Osteoblast (primary cell): ENCODE results near the gene SYNGR3. TPM values are rescaled to one million over a fixed set of nuclear protein-coding genes. Genes with fewer than 3 reads are reported as not detected.

Source experiments
- DNase-seq: peaks from one replicate; pipeline ENCODE4 v3.0.0; 2011; ENCODE audit warnings: low spot score, mixed read lengths; ENCODE audit not compliant: insufficient read length; ENCODE audit errors: missing footprints
- H2AFZ ChIP-seq: 2 replicates; pipeline ENCODE4 v1.6.0; 2011; ENCODE audit warnings: mild to moderate bottlenecking, low read length
- H3K27ac ChIP-seq: 2 replicates; pipeline ENCODE4 v1.5.1; 2011; ENCODE audit warnings: mild to moderate bottlenecking, low read depth, low read length, moderate library complexity
- H3K27me3 ChIP-seq: 2 replicates; pipeline ENCODE4 v1.6.0; 2012; ENCODE audit warnings: mild to moderate bottlenecking, control low read depth, inconsistent platforms, low read length, moderate library complexity; ENCODE audit not compliant: insufficient read depth
- H3K36me3 ChIP-seq: 2 replicates; pipeline ENCODE4 v1.5.1; 2011; ENCODE audit warnings: mild to moderate bottlenecking, low read length, control low read depth, moderate library complexity; ENCODE audit not compliant: insufficient read depth
- H3K4me1 ChIP-seq: 2 replicates; pipeline ENCODE4 v1.5.1; 2011; ENCODE audit warnings: mild to moderate bottlenecking, low read length, control low read depth, moderate library complexity; ENCODE audit not compliant: insufficient read depth
- H3K4me2 ChIP-seq: 2 replicates; pipeline ENCODE4 v1.6.0; 2011; ENCODE audit warnings: mild to moderate bottlenecking, low read length; ENCODE audit not compliant: insufficient read depth
- H3K4me3 ChIP-seq: fragments of 200-600 bp; sonication (generic); 3 replicates; pipeline ENCODE4 v1.5.1; 2012; ENCODE audit warnings: mild to moderate bottlenecking, low read length, inconsistent platforms; ENCODE audit not compliant: insufficient read depth
- H3K79me2 ChIP-seq: 2 replicates; pipeline ENCODE4 v1.6.0; 2012; ENCODE audit warnings: mild to moderate bottlenecking, low read length, control low read depth, inconsistent platforms; ENCODE audit not compliant: insufficient read depth
- H3K9me3 ChIP-seq: 2 replicates; pipeline ENCODE4 v1.5.1; 2011; ENCODE audit warnings: low read depth, low read length, control low read depth
- H4K20me1 ChIP-seq: 2 replicates; pipeline ENCODE4 v1.6.0; 2012; ENCODE audit warnings: mild to moderate bottlenecking, low read length, control low read depth; ENCODE audit not compliant: insufficient read depth
- CTCF ChIP-seq: IDR thresholded peaks from 2 replicates; pipeline ENCODE4 v1.5.1; 2011; ENCODE audit warnings: mild to moderate bottlenecking, low read depth, low read length, moderate library complexity; ENCODE audit errors: extremely low read depth
- total RNA-seq: library from RNA; depleted of rRNA; stranded (reverse); fragments of >200 nt; gene quantifications from 2 replicates; pipeline ENCODE4 v1.2.3, GENCODE V29; 2012

The SYNGR3 gene
- total RNA-seq, 1 donor, result under 0.01 TPM

- peaks cover 26% of the 10 kb centered on the region for H3K79me2 ChIP-seq
- peaks cover under 1% of the 10 kb centered on the region for H3K27me3 ChIP-seq
- no peaks in the 10 kb centered on the region for H3K9me3 ChIP-seq
- H4K20me1 ChIP-seq, result peaks cover 10% of the 10 kb centered on the region
- no peak overlapping the region for H3K4me3 ChIP-seq
- H3K27ac ChIP-seq, result no peak overlapping the region
- no peak overlapping the region for H2AFZ ChIP-seq
- peaks cover 26% of the 10 kb centered on the region for H3K36me3 ChIP-seq
- H3K4me1 ChIP-seq, result peaks cover 10% of the 10 kb centered on the region
- H3K4me2 ChIP-seq, result no peak overlapping the region
- peak; percentile 72 for DNase-seq
- TF ChIP-seq CTCF, result no peak
Measured at GRCh38 chr16:1974157-1975070, 15.4 kb upstream of the SYNGR3 start.

GRCh38 chr16:1975432-1976215 is 14.1 kb upstream of the SYNGR3 start:
- Histone ChIP-seq H4K20me1 (peaks cover 15% of the 10 kb centered on the region), H3K9me3 (no peaks in the 10 kb centered on the region), H3K4me2 (no peak overlapping the region), H3K79me2 (peaks cover 26% of the 10 kb centered on the region), H2AFZ (no peak overlapping the region), H3K4me3 (no peak overlapping the region), H3K27ac (no peak overlapping the region), H3K27me3 (peaks cover 13% of the 10 kb centered on the region), H3K4me1 (peaks cover 10% of the 10 kb centered on the region), H3K36me3 (peaks cover 26% of the 10 kb centered on the region)
- peak; percentile 55 for DNase-seq
- TF ChIP-seq CTCF, result no peak

- peaks cover 18% of the 10 kb centered on the region for H3K27me3 ChIP-seq
- peaks cover 23% of the 10 kb centered on the region for H3K79me2 ChIP-seq
- H3K9me3 ChIP-seq, result no peaks in the 10 kb centered on the region
- no peak overlapping the region for H3K27ac ChIP-seq
- H2AFZ ChIP-seq, result no peak overlapping the region
- peaks cover 26% of the 10 kb centered on the region for H3K36me3 ChIP-seq
- TF ChIP-seq CTCF, result no peak
- H4K20me1 ChIP-seq, result peaks cover 15% of the 10 kb centered on the region
- H3K4me1 ChIP-seq, result peaks cover 5% of the 10 kb centered on the region
- no peak overlapping the region for H3K4me3 ChIP-seq
- DNase-seq, result peak; percentile 72
- no peak overlapping the region for H3K4me2 ChIP-seq
Measured at GRCh38 chr16:1976216-1976520, 13.6 kb upstream of the SYNGR3 start.
